Endothelial cell of umbilical vein (primary cell): ENCODE data around the gene TUBA3C. TPM values are rescaled to one million over a fixed set of nuclear protein-coding genes. Genes with fewer than 3 reads are reported as not detected.

ENCODE experiments used
- BruUV-seq: library from RNA; stranded (reverse); fragments of 400-500 nt; replicated peaks from 2 replicates; lab custom pipeline; 2021; lab: Mats Ljungman, UMichigan
- CTCF ChIA-PET: fragments of 300-600, 350-600 bp; sonication (Branson Sonifier 250); formaldehyde crosslinking; loops from one replicate; lab custom pipeline; 2021; ENCODE audit warnings: antibody characterized with exemption, inconsistent platforms; lab: Charles Lee
- POLR2A ChIA-PET: fragments of 300-600, 350-600 bp; sonication (Branson Sonifier 250); formaldehyde crosslinking; loops from one replicate; lab custom pipeline; 2021; ENCODE audit warnings: antibody characterized with exemption, inconsistent platforms; lab: Charles Lee
- DNase-seq: peaks from one replicate; pipeline ENCODE4 v3.0.0-alpha.2; 2011; ENCODE audit warnings: low read depth, low spot score
- FAIRE-seq: peaks from 2 replicates; lab custom pipeline; 2011; peaks lifted over from hg19 to GRCh38; lab: Jason Lieb, UNC
- H2AFZ ChIP-seq: 2 replicates; pipeline ENCODE4 v1.6.0; 2012; ENCODE audit warnings: low read depth, low read length, control low read depth, inconsistent platforms
- H3K27ac ChIP-seq: 2 replicates; pipeline ENCODE4 v1.5.1; 2011; ENCODE audit warnings: low read depth, mild to moderate bottlenecking, control low read depth, low read length, moderate library complexity; ENCODE audit not compliant: insufficient read depth
- H3K27me3 ChIP-seq, 2 experiments: 2 replicates each; pipeline versions ENCODE4 v1.6.0 to v1.6.1; 2011; ENCODE audit warnings: low read length in 2 of 2, mixed read lengths in 1 of 2; ENCODE audit not compliant: control insufficient read depth in 2 of 2, insufficient read depth in 2 of 2
- H3K36me3 ChIP-seq, 2 experiments: 2 replicates in 1 of 2; 3 replicates in 1 of 2; pipeline ENCODE4 v1.5.1; 2011; ENCODE audit warnings: low read length in 2 of 2, mild to moderate bottlenecking in 1 of 2, moderate library complexity in 1 of 2; ENCODE audit not compliant: control insufficient read depth in 2 of 2, insufficient read depth in 2 of 2; ENCODE audit errors: extremely low read depth in 1 of 2
- H3K4me1 ChIP-seq: 3 replicates; pipeline ENCODE4 v1.5.1; 2011; ENCODE audit warnings: mild to moderate bottlenecking, low read length; ENCODE audit not compliant: control insufficient read depth, insufficient read depth; ENCODE audit errors: extremely low read depth
- H3K4me2 ChIP-seq: 2 replicates; pipeline ENCODE4 v1.6.1; 2011; ENCODE audit warnings: low read length, control low read depth, mixed read lengths; ENCODE audit not compliant: insufficient read depth
- H3K4me3 ChIP-seq, 3 experiments: fragments of 200-600 bp in 1 of 3; sonication (generic), shearing (Covaris generic) in 1 of 3; replicated peaks in 1 of 3; 2 replicates each; pipeline ENCODE4 v1.5.1; 2011 to 2016; ENCODE audit warnings: control low read depth in 3 of 3, low read length in 3 of 3, mild to moderate bottlenecking in 2 of 3, inconsistent platforms in 1 of 3, low read depth in 1 of 3, moderate library complexity in 1 of 3; ENCODE audit not compliant: insufficient read depth in 1 of 3
- H3K79me2 ChIP-seq: 2 replicates; pipeline ENCODE4 v1.6.0; 2012; ENCODE audit warnings: low read length, inconsistent platforms; ENCODE audit not compliant: control insufficient read depth, insufficient read depth
- H3K9ac ChIP-seq: replicated peaks from 2 replicates; pipeline ENCODE3; 2011; ENCODE audit warnings: low read length, control low read depth; ENCODE audit not compliant: insufficient read depth; ENCODE audit errors: extremely low read depth
- H3K9me1 ChIP-seq: replicated peaks from 3 replicates; pipeline ENCODE4 v1.6.0; 2011; ENCODE audit warnings: mild to moderate bottlenecking, low read length; ENCODE audit not compliant: control insufficient read depth, insufficient read depth; ENCODE audit errors: extremely low read depth
- H3K9me3 ChIP-seq: replicated peaks from 2 replicates; pipeline ENCODE4 v1.5.1; 2012; ENCODE audit warnings: low read length, inconsistent platforms; ENCODE audit not compliant: control insufficient read depth, insufficient read depth
- H4K20me1 ChIP-seq: replicated peaks from 2 replicates; pipeline ENCODE3; 2011; ENCODE audit warnings: mild to moderate bottlenecking, low read length; ENCODE audit not compliant: control insufficient read depth, insufficient read depth; ENCODE audit errors: extremely low read depth
- CTCF ChIP-seq, 2 donors: IDR thresholded peaks; 1 replicate in 1 of 2; 2 replicates in 1 of 2; pipeline ENCODE4 v1.5.1; 2011; ENCODE audit warnings: low read length in 2 of 2, mild to moderate bottlenecking in 2 of 2, moderate library complexity in 2 of 2, control low read depth in 1 of 2, inconsistent platforms in 1 of 2, low read depth in 1 of 2; ENCODE audit not compliant: insufficient read depth in 1 of 2; ENCODE audit errors: extremely low read depth in 1 of 2
- EZH2 ChIP-seq: IDR thresholded peaks from 2 replicates; pipeline ENCODE4 v1.6.1; 2012; ENCODE audit warnings: borderline replicate concordance, low read depth, mild to moderate bottlenecking, moderate library complexity, low read length, inconsistent platforms; ENCODE audit not compliant: severe bottlenecking
- FOS ChIP-seq: IDR thresholded peaks from 2 replicates; pipeline ENCODE4 v1.6.1; 2011; ENCODE audit warnings: mild to moderate bottlenecking, low read length, moderate library complexity, borderline replicate concordance; ENCODE audit not compliant: insufficient read depth
- GATA2 ChIP-seq: IDR thresholded peaks from 2 replicates; pipeline ENCODE4 v1.7.0; 2011; ENCODE audit warnings: low read depth, mild to moderate bottlenecking, moderate library complexity, mixed read lengths, low read length; ENCODE audit not compliant: insufficient read length, insufficient read depth
- JUN ChIP-seq: IDR thresholded peaks from 2 replicates; pipeline ENCODE4 v1.6.1; 2011; ENCODE audit warnings: borderline replicate concordance, low read depth; ENCODE audit not compliant: insufficient read length, insufficient read depth
- MAX ChIP-seq: IDR thresholded peaks from 2 replicates; pipeline ENCODE4 v1.6.1; 2011; ENCODE audit not compliant: insufficient read depth, insufficient read length
- MYC ChIP-seq: IDR thresholded peaks from one replicate; pipeline ENCODE4 v1.6.1; 2011; ENCODE audit warnings: mild to moderate bottlenecking, low read depth, low read length
- POLR2A ChIP-seq: IDR thresholded peaks from 2 replicates; pipeline ENCODE4 v1.6.1; 2012; ENCODE audit warnings: low read depth, mild to moderate bottlenecking, control low read depth, low read length
- POLR2AphosphoS5 ChIP-seq: IDR thresholded peaks from 2 replicates; pipeline ENCODE4 v1.6.1; 2012; ENCODE audit warnings: low read depth, mild to moderate bottlenecking, control low read depth, low read length, moderate library complexity; ENCODE audit not compliant: insufficient read depth
- dilution Hi-C: fragments of 300-500 bp; cut with MboI; formaldehyde crosslinking; loops from one replicate; pipeline ENCODE4 v1.15.0; 2019; ENCODE audit warnings: low sequenced_read_pairs; ENCODE audit not compliant: extremely low pct_ligation_motif_present
- intact Hi-C: fragments of 100-400 bp; cut with micrococcal nuclease; formaldehyde crosslinking; loops from one replicate; pipeline ENCODE4 v1.10.0; 2022
- polyA plus RNA-seq, 4 experiments: library from polyadenylated mRNA; depleted of rRNA in 3 of 4; stranded (reverse) in 3 of 4; unstranded in 1 of 4; fragments of >200 nt; gene quantifications; 2 replicates each; pipeline versions ENCODE4 v1.2.1 to v1.2.3, GENCODE V29; 2011 to 2012; ENCODE audit warnings: missing spikeins in 1 of 4
- total RNA-seq: library from RNA; stranded (reverse); gene quantifications from 2 replicates; pipeline ENCODE4 v1.2.3, GENCODE V29; 2021

The TUBA3C gene
- total and polyA plus RNA-seq, 2 donors (not counting 3 experiments of a cell fraction or from before 2014, with no cell fraction given) = not detected

GRCh38 chr13:19154843-19155242 lies 26.8 kb downstream of the TUBA3C start:
- no peak overlapping the region for H3K4me2 ChIP-seq
- no peaks in the 10 kb centered on the region for H3K27me3 ChIP-seq
- H3K4me3 ChIP-seq = no peak overlapping the region
- no peaks in the 10 kb centered on the region for H4K20me1 ChIP-seq
- DNase-seq (no peak), FAIRE-seq (no peak)
- H3K36me3 ChIP-seq = no peaks in the 10 kb centered on the region
- no peak overlapping the region for H3K27ac ChIP-seq
- H3K9ac ChIP-seq = no peak overlapping the region
- dilution Hi-C loops = no loop called here
- no peaks in the 10 kb centered on the region for H3K79me2 ChIP-seq
- intact Hi-C loops = no loop called here
- TF ChIP-seq MAX (no peak), POLR2A (no peak), CTCF (IDR thresholded peaks at IDR 0.05; ENCODE audit: extremely low read depth in 1 of 2, insufficient read depth in 1 of 2, low read depth in 1 of 2, low read length in 2 of 2) (no peak), JUN (no peak), POLR2AphosphoS5 (no peak), GATA2 (no peak), EZH2 (no peak), MYC (no peak), FOS (no peak)
- ChIA-PET POLR2A (no interaction called here), CTCF (no interaction called here)
- no TSS peak for BruUV-seq
- no peak overlapping the region for H2AFZ ChIP-seq
- no peaks in the 10 kb centered on the region for H3K9me1 ChIP-seq
- H3K9me3 ChIP-seq = peaks cover 17% of the 10 kb centered on the region
- H3K4me1 ChIP-seq = no peaks in the 10 kb centered on the region
